Epithelial cell of proximal tubule (primary cell): Measurements from ENCODE around the gene GNAS-AS1. TPM values are rescaled to one million over a fixed set of nuclear protein-coding genes. Genes with fewer than 3 reads are reported as not detected.
A peak's percentile ranks its signal among the peaks of the same experiment; 100 is the strongest.

Experiments
- DNase-seq: peaks from one replicate; pipeline ENCODE4 v3.0.0-alpha.2; 2011; ENCODE audit warnings: low read depth
- H3K4me3 ChIP-seq: 2 replicates; pipeline ENCODE4 v1.5.1; 2011; ENCODE audit warnings: low read depth, mild to moderate bottlenecking, low read length
- total RNA-seq: library from RNA; depleted of rRNA; stranded (reverse); fragments of >200 nt; gene quantifications from 2 replicates; pipeline ENCODE4 v1.2.3, GENCODE V29; 2015
- TF ChIP-seq, protein P1 (sequence below): conservative IDR thresholded peaks from 2 replicates; pipeline ENCODE4 v1.5.1; 2012; ENCODE audit warnings: low read depth, mild to moderate bottlenecking, low read length

GNAS-AS1 gene
- total RNA-seq, 1 donor from 2014 or later = 0.35 TPM

DNA sequence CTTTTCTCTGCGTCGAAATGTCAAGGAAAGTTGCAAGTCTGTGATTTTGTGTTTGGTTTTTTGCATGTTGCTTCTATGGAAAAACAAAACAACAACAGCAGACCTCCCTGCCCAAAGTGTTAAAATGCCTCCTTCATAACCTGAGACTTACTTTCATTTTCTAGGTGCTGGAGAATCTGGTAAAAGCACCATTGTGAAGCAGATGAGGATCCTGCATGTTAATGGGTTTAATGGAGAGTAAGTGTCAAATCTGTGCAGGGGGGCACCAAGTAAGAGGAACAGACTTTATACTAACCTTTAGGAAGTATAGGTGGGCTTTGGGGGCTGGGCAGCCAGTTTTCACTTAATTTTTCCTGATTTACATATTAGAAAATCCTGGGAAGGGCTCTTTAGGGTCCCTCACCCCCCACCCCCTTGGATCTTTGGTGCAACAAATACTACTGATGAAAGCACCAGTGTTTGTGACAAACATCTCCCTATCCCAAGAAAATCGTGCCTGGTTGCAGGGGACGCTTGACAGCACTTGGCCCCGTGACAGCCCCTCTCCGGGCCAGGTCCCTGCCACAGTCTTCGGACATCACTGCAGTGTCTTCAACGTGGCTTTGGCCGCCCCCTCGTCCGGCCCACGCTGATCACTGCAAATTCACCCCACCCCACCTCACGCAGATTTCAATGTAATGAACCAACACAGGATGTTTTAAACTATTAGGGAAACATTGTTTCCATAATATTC is 44.9 kb upstream of the GNAS-AS1 start:
- no peak overlapping the region for H3K4me3 ChIP-seq
- DNase-seq = no peak
- TF ChIP-seq, protein P1, sequence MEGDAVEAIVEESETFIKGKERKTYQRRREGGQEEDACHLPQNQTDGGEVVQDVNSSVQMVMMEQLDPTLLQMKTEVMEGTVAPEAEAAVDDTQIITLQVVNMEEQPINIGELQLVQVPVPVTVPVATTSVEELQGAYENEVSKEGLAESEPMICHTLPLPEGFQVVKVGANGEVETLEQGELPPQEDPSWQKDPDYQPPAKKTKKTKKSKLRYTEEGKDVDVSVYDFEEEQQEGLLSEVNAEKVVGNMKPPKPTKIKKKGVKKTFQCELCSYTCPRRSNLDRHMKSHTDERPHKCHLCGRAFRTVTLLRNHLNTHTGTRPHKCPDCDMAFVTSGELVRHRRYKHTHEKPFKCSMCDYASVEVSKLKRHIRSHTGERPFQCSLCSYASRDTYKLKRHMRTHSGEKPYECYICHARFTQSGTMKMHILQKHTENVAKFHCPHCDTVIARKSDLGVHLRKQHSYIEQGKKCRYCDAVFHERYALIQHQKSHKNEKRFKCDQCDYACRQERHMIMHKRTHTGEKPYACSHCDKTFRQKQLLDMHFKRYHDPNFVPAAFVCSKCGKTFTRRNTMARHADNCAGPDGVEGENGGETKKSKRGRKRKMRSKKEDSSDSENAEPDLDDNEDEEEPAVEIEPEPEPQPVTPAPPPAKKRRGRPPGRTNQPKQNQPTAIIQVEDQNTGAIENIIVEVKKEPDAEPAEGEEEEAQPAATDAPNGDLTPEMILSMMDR = no peak

DNA sequence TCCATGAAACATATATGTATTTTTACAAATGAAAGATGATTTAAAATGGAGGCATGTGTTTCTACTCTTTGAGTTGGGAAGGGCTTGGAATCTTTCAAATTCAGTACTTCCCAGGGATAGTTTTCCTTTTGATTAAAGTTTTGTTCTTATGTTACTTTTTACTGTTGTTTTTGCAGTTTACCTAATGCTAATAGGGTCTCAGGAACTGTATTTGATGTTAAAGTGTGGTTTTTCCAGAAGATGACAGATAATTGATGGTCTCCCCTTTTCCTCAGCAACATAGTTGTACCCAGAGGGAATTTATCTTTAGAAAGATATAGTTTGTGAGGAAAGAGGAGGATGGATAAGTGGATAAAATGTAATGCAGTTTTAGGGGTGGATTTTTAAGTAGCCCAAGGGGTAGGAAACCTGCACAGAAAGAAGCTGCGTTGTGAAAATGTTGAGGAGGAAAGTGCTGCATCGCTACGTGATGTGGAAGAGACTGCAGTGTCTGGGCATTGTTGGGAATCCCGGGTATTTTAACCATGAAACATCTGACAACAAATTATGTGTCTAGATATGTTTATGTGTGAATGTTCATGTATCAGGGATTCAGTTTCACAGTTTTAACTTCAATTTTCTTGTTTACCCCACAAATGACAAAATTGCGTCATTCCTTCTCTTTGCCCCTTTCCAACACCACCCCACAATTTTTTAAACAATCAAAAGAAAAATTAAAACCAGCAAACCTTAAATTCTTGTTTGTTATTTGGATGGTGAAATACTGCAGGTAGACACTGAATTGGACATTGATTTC is 44.1 kb upstream of the GNAS-AS1 start:
- H3K4me3 ChIP-seq = peak overlapping the region; percentile 4
- DNase-seq = no peak
- TF ChIP-seq, protein P1 = no peak

DNA sequence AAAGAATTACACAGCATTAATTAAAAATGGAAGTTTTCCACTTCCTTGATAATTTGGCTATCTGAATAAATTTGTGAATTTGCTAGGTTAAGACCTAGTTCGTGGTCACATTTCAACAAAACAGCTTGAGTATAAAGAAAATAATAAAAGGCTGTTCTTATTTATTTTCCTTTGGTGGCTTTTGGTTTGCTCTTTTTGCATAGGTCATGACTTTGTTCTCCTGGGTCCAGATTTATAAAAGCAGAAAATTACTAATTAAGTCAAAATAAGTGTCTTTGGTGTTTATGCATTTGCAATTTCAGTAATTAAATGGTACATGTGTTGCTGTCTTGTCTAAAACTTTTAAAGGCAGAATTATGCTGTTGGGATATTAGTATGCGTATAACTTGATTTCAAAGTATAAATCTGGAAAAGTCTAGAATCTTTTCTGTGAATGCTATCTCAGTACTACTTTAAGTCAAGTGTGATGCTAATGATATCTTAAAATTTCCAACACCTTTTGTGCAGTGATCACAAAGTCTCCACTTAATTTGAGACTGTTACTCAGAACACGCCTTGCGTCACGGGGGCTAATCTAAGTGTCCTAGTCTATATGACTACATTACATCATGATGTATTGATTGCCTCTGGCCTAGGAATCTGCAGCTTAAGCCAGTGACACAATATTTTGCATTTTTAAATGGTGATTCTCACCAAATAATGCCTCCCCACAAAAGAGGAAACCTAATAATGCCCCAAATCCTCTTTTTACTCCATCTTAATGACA is 42.8 kb upstream of the GNAS-AS1 start:
- TF ChIP-seq, protein P1 = no peak
- H3K4me3 ChIP-seq = peak overlapping the region; percentile 67
- no peak for DNase-seq

DNA sequence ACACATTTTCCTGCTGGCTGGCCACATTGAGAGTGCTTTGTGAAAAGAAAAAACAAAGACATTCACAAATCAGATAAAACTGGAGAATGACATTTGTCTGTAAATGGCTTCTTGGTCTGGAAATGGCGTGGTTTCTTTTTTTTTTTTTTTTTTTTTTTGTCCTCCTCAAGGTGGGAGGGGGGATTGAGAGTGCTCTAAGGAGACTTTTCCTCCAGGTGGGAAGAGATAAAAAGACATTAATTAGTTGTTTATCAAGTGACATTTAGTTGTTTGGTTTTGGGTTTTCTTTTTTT is 42.2 kb upstream of the GNAS-AS1 start:
- no peak for DNase-seq
- H3K4me3 ChIP-seq = peak overlapping the region; percentile 67
- TF ChIP-seq, protein P1 = no peak

DNA sequence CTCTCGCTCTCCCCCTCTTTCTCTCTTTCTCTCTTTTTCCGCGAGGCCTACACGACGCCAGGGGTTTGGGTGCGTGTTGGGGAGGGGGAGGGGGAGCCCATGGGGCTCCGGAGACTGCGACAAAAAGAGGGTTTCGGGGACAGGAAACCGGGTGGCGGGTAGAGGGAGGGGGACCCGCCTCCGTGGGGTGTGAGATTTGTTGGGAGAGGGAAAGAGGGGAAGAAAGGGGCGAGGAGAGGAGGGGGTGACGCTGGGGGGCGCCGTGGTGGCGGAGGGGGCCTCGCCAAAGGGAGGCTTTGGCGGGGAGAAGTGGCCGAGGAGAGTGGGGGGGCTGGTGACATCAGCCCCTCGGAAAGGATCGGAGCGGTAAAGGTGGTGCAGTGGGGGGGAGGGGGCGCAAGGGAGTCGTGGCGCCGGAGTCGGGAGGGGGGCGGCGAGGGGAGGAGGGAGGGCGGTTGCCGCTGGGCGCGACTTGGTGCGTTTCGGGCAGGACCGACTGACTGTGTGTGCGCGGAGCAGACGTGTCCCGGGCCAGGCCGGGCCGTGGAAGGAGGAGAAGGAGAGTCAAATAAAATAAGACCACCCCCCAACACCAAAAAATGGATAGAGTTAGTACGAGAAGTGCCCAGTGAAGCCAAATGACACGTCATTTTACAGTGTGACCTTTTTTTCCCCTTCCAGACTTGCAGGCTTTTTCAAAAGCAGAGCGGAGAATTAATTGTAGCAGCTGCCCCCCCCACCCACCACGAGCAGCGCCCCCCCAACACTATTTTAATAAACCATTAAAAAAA is 41.6 kb upstream of the GNAS-AS1 start:
- peak overlapping the region; percentile 67 for H3K4me3 ChIP-seq
- no peak for DNase-seq
- TF ChIP-seq, protein P1 = peak; percentile 15

DNA sequence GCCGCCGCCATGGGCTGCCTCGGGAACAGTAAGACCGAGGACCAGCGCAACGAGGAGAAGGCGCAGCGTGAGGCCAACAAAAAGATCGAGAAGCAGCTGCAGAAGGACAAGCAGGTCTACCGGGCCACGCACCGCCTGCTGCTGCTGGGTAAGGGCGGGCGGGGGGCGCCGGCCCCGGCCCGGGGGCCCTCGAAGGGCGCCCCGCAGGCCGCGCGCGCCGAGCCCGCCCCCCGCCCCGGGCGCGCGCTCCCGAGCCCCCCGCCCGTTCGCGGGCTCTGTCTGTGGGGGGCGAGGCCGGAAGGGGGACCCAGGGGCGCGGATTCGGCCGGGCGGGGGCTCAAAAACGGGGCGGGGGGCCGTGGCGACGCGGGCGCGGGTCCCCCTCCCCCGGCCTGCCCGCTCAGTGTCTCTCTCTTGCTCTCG is 41.0 kb upstream of the GNAS-AS1 start:
- no peak for DNase-seq
- TF ChIP-seq, protein P1 = no peak
- peak overlapping the region; percentile 67 for H3K4me3 ChIP-seq
